ENCODE results near the gene BRSK2. TPM values are rescaled to one million over a fixed set of nuclear protein-coding genes. Genes with fewer than 3 reads are reported as not detected.

The BRSK2 gene
- total RNA-seq, 1 donor from 2014 or later: 49.2 TPM

- no peak overlapping the region for H3K27ac Mint-ChIP-seq
- H3K9me3 Mint-ChIP-seq (ENCODE audit: low read depth): peaks cover 6% of the 10 kb centered on the region
- no peaks in the 10 kb centered on the region for H3K27me3 Mint-ChIP-seq
- DNase-seq (ENCODE audit: low spot score, unreplicated experiment): no peak
- H3K4me3 Mint-ChIP-seq (ENCODE audit: low read depth): no peak overlapping the region
- peaks cover 6% of the 10 kb centered on the region for H3K36me3 Mint-ChIP-seq (ENCODE audit: insufficient read depth)
- H3K4me1 Mint-ChIP-seq (ENCODE audit: low read depth): peaks cover 4% of the 10 kb centered on the region
- no peak for TF ChIP-seq CTCF (IDR thresholded peaks at IDR 0.05; ENCODE audit: unreplicated experiment)
Measured at GRCh38 chr11:1494650-1495049, 104.9 kb downstream of the BRSK2 start.

GRCh38 chr11:1496091-1496760 is 106.5 kb downstream of the BRSK2 start:
- no peak for DNase-seq (ENCODE audit: low spot score, unreplicated experiment)
- Mint-ChIP-seq H3K27ac (no peak overlapping the region), H3K27me3 (no peaks in the 10 kb centered on the region), H3K36me3 (ENCODE audit: insufficient read depth) (peaks cover 8% of the 10 kb centered on the region), H3K9me3 (ENCODE audit: low read depth) (peaks cover 6% of the 10 kb centered on the region), H3K4me3 (ENCODE audit: low read depth) (no peak overlapping the region), H3K4me1 (ENCODE audit: low read depth) (peaks cover 4% of the 10 kb centered on the region)
- TF ChIP-seq CTCF (IDR thresholded peaks at IDR 0.05; ENCODE audit: unreplicated experiment): no peak

GRCh38 chr11:1496761-1497095 is 107.0 kb downstream of the BRSK2 start:
- H3K36me3 Mint-ChIP-seq (ENCODE audit: insufficient read depth): peaks cover 8% of the 10 kb centered on the region

GRCh38 chr11:1497600-1497999 is 107.9 kb downstream of the BRSK2 start:
- peaks cover 4% of the 10 kb centered on the region for H3K4me1 Mint-ChIP-seq (ENCODE audit: low read depth)
- TF ChIP-seq CTCF (IDR thresholded peaks at IDR 0.05; ENCODE audit: unreplicated experiment): no peak
- no peak for DNase-seq (ENCODE audit: low spot score, unreplicated experiment)
- H3K36me3 Mint-ChIP-seq (ENCODE audit: insufficient read depth): peaks cover 8% of the 10 kb centered on the region
- peaks cover 6% of the 10 kb centered on the region for H3K9me3 Mint-ChIP-seq (ENCODE audit: low read depth)
- H3K4me3 Mint-ChIP-seq (ENCODE audit: low read depth): no peak overlapping the region
- H3K27ac Mint-ChIP-seq: no peak overlapping the region
- no peaks in the 10 kb centered on the region for H3K27me3 Mint-ChIP-seq

More at GRCh38 chr11:1496761-1497095, 107.0 kb downstream of the BRSK2 start:
- TF ChIP-seq CTCF (IDR thresholded peaks at IDR 0.05; ENCODE audit: unreplicated experiment): no peak
- Mint-ChIP-seq H3K4me1 (ENCODE audit: low read depth) (peaks cover 4% of the 10 kb centered on the region), H3K27ac (no peak overlapping the region), H3K4me3 (ENCODE audit: low read depth) (no peak overlapping the region), H3K27me3 (no peaks in the 10 kb centered on the region), H3K9me3 (ENCODE audit: low read depth) (peaks cover 6% of the 10 kb centered on the region)
- no peak for DNase-seq (ENCODE audit: low spot score, unreplicated experiment)

- DNase-seq (ENCODE audit: low spot score, unreplicated experiment): no peak
- no peak overlapping the region for H3K4me3 Mint-ChIP-seq (ENCODE audit: low read depth)
- peaks cover 8% of the 10 kb centered on the region for H3K36me3 Mint-ChIP-seq (ENCODE audit: insufficient read depth)
- peaks cover 6% of the 10 kb centered on the region for H3K9me3 Mint-ChIP-seq (ENCODE audit: low read depth)
- TF ChIP-seq CTCF (IDR thresholded peaks at IDR 0.05; ENCODE audit: unreplicated experiment): no peak
- H3K27me3 Mint-ChIP-seq: no peaks in the 10 kb centered on the region
- no peak overlapping the region for H3K27ac Mint-ChIP-seq
- H3K4me1 Mint-ChIP-seq (ENCODE audit: low read depth): peaks cover 4% of the 10 kb centered on the region
Measured at GRCh38 chr11:1498262-1498661, 108.5 kb downstream of the BRSK2 start.

Data from progenitor cell of endocrine pancreas (in vitro differentiated cells).